GM23248 (cell line): ENCODE data around the gene KHSRP.

Experiments
- EZH2 ChIP-seq: fragments of 200-600 bp; sonication (generic); IDR thresholded peaks from 2 replicates; pipeline ENCODE4 v1.6.1; 2018; ENCODE audit warnings: antibody characterized with exemption, mild to moderate bottlenecking; ENCODE audit not compliant: insufficient read depth, poor library complexity, severe bottlenecking
- EZH2phosphoT487 ChIP-seq: fragments of 200-600 bp; sonication (generic); IDR thresholded peaks from 2 replicates; pipeline ENCODE4 v1.6.1; 2018; ENCODE audit warnings: antibody characterized with exemption, moderate library complexity, mild to moderate bottlenecking, low read depth; ENCODE audit not compliant: insufficient read depth

DNA sequence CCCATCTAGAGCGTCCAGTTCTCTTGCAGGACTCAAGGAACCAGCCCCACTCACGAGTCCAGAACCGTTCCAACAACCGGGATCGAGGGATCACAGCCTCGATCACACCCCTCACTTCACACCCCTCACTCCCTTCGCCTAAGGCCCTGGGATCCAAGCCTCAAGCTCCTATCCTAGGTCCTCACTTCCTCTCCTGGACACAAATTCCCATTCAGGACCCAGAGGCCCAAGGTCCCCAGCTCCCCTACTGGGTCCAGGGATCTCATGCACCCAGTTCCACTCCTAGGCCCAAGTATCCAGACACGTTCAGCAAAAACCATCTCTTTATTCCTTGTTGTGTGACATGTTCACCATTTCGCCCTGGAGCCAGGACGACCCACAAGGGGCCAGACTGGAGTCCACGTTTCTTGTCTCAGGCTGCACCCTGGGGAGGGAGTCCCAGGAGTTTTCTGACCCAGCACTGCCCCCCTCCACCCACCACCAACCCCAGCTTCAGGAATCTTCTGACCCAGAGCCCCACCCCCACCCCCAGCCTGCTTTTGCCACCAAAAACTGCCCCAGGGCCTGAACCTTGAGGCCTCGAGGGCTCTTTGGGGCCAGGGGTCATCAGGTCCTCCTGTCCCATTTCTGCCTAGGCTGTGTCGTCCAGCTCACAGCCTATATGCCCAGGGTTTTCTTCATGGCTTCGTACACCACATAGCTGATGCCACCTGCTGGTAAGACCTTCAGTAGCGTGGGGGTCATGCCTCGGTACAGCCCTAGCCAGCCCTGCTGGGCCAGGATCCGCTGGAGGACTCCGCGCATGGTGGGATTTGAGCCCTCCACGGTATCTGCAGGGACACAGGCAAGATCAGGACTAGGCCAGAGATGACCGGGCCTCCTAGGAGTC is 1.4 kb upstream of the KHSRP start:
- no peak for TF ChIP-seq EZH2
- no peak for TF ChIP-seq EZH2phosphoT487
